Activated T-helper 17 cell treated with anti-CD3 and anti-CD28 coated beads, Interleukin-2, amount 50 U/mL, for 72 hours (primary cell): ENCODE measurements around the gene MXRA7. TPM values are rescaled to one million over a fixed set of nuclear protein-coding genes. Genes with fewer than 3 reads are reported as not detected.
"Not testable (repeated sequence)": the region's sequence is repeated elsewhere in the genome, so short reads cannot be mapped to it uniquely, and the experiment has no call there.

ENCODE experiments used
- ATAC-seq: fragments of 150-1000 bp; cut with Tn5 transposase; replicated peaks from 2 replicates; pipeline ENCODE4 v1.10.0; 2021; ENCODE audit warnings: mild to moderate bottlenecking, moderate library complexity
- H3K27ac Mint-ChIP-seq: one replicate; pipeline ENCODE4 v1.8.0; 2022; ENCODE audit warnings: mixed read lengths
- H3K27me3 Mint-ChIP-seq: one replicate; pipeline ENCODE4 v1.8.0; 2022; ENCODE audit warnings: mixed read lengths
- H3K36me3 Mint-ChIP-seq: one replicate; pipeline ENCODE4 v1.8.0; 2022; ENCODE audit warnings: low read depth, mild to moderate bottlenecking, mixed read lengths
- H3K4me1 Mint-ChIP-seq: one replicate; pipeline ENCODE4 v1.8.0; 2022; ENCODE audit warnings: mixed read lengths
- H3K4me3 Mint-ChIP-seq: one replicate; pipeline ENCODE4 v1.8.0; 2022; ENCODE audit warnings: mild to moderate bottlenecking, mixed read lengths
- H3K9me3 Mint-ChIP-seq: one replicate; pipeline ENCODE4 v1.8.0; 2022; ENCODE audit warnings: mixed read lengths
- total RNA-seq, 2 donors: library from RNA; stranded (reverse); gene quantifications; one replicate each; pipeline ENCODE4 v1.2.3, GENCODE V29; 2022

MXRA7 gene
- total RNA-seq, 2 donors from 2014 or later: 7.3 to 7.4 TPM

GRCh38 chr17:76715496-76715830, 4.7 kb upstream of the MXRA7 start:
- H3K4me3 Mint-ChIP-seq: peak overlapping the region; percentile 67
- H3K27me3 Mint-ChIP-seq: no peaks in the 10 kb centered on the region
- H3K27ac Mint-ChIP-seq: peak overlapping the region; percentile 84
- ATAC-seq: no peak
- no peaks in the 10 kb centered on the region for H3K9me3 Mint-ChIP-seq
- H3K36me3 Mint-ChIP-seq: peaks cover 86% of the 10 kb centered on the region
- H3K4me1 Mint-ChIP-seq: peaks cover 27% of the 10 kb centered on the region

- H3K36me3 Mint-ChIP-seq: peaks cover 81% of the 10 kb centered on the region
- no peaks in the 10 kb centered on the region for H3K27me3 Mint-ChIP-seq
- no peak for ATAC-seq
- H3K9me3 Mint-ChIP-seq: no peaks in the 10 kb centered on the region
- peak overlapping the region; percentile 67 for H3K4me3 Mint-ChIP-seq
- H3K27ac Mint-ChIP-seq: peak overlapping the region; percentile 60
- peaks cover 27% of the 10 kb centered on the region for H3K4me1 Mint-ChIP-seq
Observed at GRCh38 chr17:76714822-76715495, 4.2 kb upstream of the MXRA7 start.

- peaks cover 27% of the 10 kb centered on the region for H3K4me1 Mint-ChIP-seq
- H3K9me3 Mint-ChIP-seq: no peaks in the 10 kb centered on the region
- H3K27me3 Mint-ChIP-seq: no peaks in the 10 kb centered on the region
- peaks cover 75% of the 10 kb centered on the region for H3K36me3 Mint-ChIP-seq
- H3K27ac Mint-ChIP-seq: peak overlapping the region; percentile 60
- no peak overlapping the region for H3K4me3 Mint-ChIP-seq
- ATAC-seq: no peak
Observed at GRCh38 chr17:76714336-76714735, 3.6 kb upstream of the MXRA7 start.

- Mint-ChIP-seq H3K36me3 (peaks cover 69% of the 10 kb centered on the region), H3K27ac (no peak overlapping the region)
Observed at GRCh38 chr17:76713765-76714164, 3.0 kb upstream of the MXRA7 start.

GRCh38 chr17:76712321-76712720, 1.6 kb upstream of the MXRA7 start:
- ATAC-seq, H3K9me3 Mint-ChIP-seq, H3K27me3 Mint-ChIP-seq, H3K4me3 Mint-ChIP-seq, H3K27ac Mint-ChIP-seq: not testable (repeated sequence)
- H3K36me3 Mint-ChIP-seq: peaks cover 55% of the 10 kb centered on the region
- H3K4me1 Mint-ChIP-seq: peaks cover 27% of the 10 kb centered on the region

More at GRCh38 chr17:76713765-76714164, 3.0 kb upstream of the MXRA7 start:
- Mint-ChIP-seq H3K9me3 (no peaks in the 10 kb centered on the region), H3K4me1 (peaks cover 27% of the 10 kb centered on the region), H3K27me3 (no peaks in the 10 kb centered on the region), H3K4me3 (no peak overlapping the region)
- no peak for ATAC-seq

- Mint-ChIP-seq H3K36me3 (peaks cover 34% of the 10 kb centered on the region), H3K4me1 (peaks cover 15% of the 10 kb centered on the region), H3K4me3 (peak overlapping the region; percentile 56)
- not testable (repeated sequence) for H3K27me3 Mint-ChIP-seq, H3K27ac Mint-ChIP-seq, H3K9me3 Mint-ChIP-seq
- ATAC-seq: peak; percentile 43
Observed at GRCh38 chr17:76709951-76710862, 558 bp downstream of the MXRA7 start.

GRCh38 chr17:76709077-76709950, 1.5 kb downstream of the MXRA7 start:
- no peak for ATAC-seq
- H3K27ac Mint-ChIP-seq: no peak overlapping the region
- no peaks in the 10 kb centered on the region for H3K27me3 Mint-ChIP-seq
- H3K36me3 Mint-ChIP-seq: peaks cover 25% of the 10 kb centered on the region
- H3K4me1 Mint-ChIP-seq: peaks cover 10% of the 10 kb centered on the region
- H3K4me3 Mint-ChIP-seq: peak overlapping the region; percentile 56
- H3K9me3 Mint-ChIP-seq: no peaks in the 10 kb centered on the region

GRCh38 chr17:76707985-76708807, 2.6 kb downstream of the MXRA7 start:
- H3K9me3 Mint-ChIP-seq: no peaks in the 10 kb centered on the region
- no peaks in the 10 kb centered on the region for H3K27me3 Mint-ChIP-seq
- no peak overlapping the region for H3K27ac Mint-ChIP-seq
- peaks cover 14% of the 10 kb centered on the region for H3K36me3 Mint-ChIP-seq
- H3K4me3 Mint-ChIP-seq: peak overlapping the region; percentile 56
- ATAC-seq: no peak
- no peaks in the 10 kb centered on the region for H3K4me1 Mint-ChIP-seq

GRCh38 chr17:76706817-76707216, 3.9 kb downstream of the MXRA7 start:
- Mint-ChIP-seq H3K4me3 (no peak overlapping the region), H3K27me3 (no peaks in the 10 kb centered on the region), H3K36me3 (peaks cover 5% of the 10 kb centered on the region), H3K27ac (no peak overlapping the region), H3K9me3 (no peaks in the 10 kb centered on the region), H3K4me1 (no peaks in the 10 kb centered on the region)
- no peak for ATAC-seq

- ATAC-seq: no peak
- Mint-ChIP-seq H3K27ac (no peak overlapping the region), H3K27me3 (no peaks in the 10 kb centered on the region), H3K4me3 (no peak overlapping the region), H3K9me3 (no peaks in the 10 kb centered on the region), H3K36me3 (no peaks in the 10 kb centered on the region), H3K4me1 (no peaks in the 10 kb centered on the region)
Observed at GRCh38 chr17:76704805-76705204, 6.0 kb downstream of the MXRA7 start.

- Mint-ChIP-seq H3K4me3 (no peak overlapping the region), H3K27me3 (no peaks in the 10 kb centered on the region), H3K4me1 (no peaks in the 10 kb centered on the region), H3K27ac (no peak overlapping the region), H3K36me3 (no peaks in the 10 kb centered on the region), H3K9me3 (no peaks in the 10 kb centered on the region)
- ATAC-seq: no peak
Observed at GRCh38 chr17:76702941-76703637, 7.7 kb downstream of the MXRA7 start.

- no peak for ATAC-seq
- Mint-ChIP-seq H3K4me3 (no peak overlapping the region), H3K27me3 (no peaks in the 10 kb centered on the region), H3K4me1 (no peaks in the 10 kb centered on the region), H3K27ac (no peak overlapping the region), H3K9me3 (no peaks in the 10 kb centered on the region), H3K36me3 (no peaks in the 10 kb centered on the region)
Observed at GRCh38 chr17:76702076-76702475, 8.7 kb downstream of the MXRA7 start.

GRCh38 chr17:76701471-76701967, 9.2 kb downstream of the MXRA7 start:
- ATAC-seq: no peak
- Mint-ChIP-seq H3K4me1 (no peaks in the 10 kb centered on the region), H3K27me3 (no peaks in the 10 kb centered on the region), H3K4me3 (no peak overlapping the region), H3K27ac (no peak overlapping the region), H3K36me3 (no peaks in the 10 kb centered on the region), H3K9me3 (no peaks in the 10 kb centered on the region)
